ENCODE data around the gene PCSK5.

The PCSK5 gene

GRCh38 chr9:76395381-76395780 is 504.9 kb downstream of the PCSK5 start:
- DNase-seq (ENCODE audit: low read depth in 2 of 2): no peak

DNA sequence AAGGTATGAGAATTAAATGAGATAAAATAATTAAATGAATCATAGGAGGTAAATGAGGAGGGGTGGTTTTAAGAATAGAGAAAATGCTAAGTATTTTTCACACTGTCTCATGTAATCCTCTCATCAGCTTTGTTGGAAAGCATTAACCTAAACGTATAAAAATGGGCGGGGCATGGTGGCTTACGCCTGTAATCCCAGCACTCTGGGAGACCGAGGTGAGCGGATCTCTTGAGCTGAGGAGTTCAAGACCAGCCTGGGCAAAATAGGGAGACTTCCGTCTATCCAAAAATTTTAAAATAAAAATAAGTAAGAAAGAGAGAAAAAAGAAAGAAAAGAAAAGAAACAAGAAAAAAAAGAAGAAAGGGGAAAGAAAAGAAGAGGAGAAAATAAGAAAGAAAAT is 505.7 kb downstream of the PCSK5 start:
- no peak for DNase-seq (ENCODE audit: low read depth in 2 of 2)

DNA sequence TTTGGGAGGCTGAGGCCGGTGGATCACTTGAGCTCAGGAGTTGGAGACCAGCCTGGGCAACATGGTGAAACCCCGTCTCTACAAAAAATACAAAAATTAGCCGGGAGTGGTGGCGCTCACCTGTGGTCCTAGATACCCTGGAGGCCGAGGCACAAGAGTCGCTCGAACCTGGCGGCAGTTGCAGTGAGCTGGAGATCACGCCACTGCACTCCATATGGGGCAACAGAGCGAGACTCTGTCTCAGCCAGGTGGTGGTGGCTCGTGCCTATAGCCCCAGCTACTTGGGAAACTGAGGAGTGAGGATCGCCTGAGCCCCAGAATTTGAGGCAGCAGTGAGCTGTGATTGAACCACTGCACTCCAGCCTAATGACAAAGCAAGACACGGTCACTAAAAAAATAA is 506.1 kb downstream of the PCSK5 start:
- DNase-seq (ENCODE audit: low read depth in 2 of 2): no peak

- DNase-seq (ENCODE audit: low read depth in 2 of 2): no peak
Observed at GRCh38 chr9:76399856-76400255, 509.4 kb downstream of the PCSK5 start.

GRCh38 chr9:76400534-76401096 is 510.1 kb downstream of the PCSK5 start:
- DNase-seq (ENCODE audit: low read depth in 2 of 2): no peak

- DNase-seq (ENCODE audit: low read depth in 2 of 2): no peak
Observed at GRCh38 chr9:76401176-76401575, 510.7 kb downstream of the PCSK5 start.

DNA sequence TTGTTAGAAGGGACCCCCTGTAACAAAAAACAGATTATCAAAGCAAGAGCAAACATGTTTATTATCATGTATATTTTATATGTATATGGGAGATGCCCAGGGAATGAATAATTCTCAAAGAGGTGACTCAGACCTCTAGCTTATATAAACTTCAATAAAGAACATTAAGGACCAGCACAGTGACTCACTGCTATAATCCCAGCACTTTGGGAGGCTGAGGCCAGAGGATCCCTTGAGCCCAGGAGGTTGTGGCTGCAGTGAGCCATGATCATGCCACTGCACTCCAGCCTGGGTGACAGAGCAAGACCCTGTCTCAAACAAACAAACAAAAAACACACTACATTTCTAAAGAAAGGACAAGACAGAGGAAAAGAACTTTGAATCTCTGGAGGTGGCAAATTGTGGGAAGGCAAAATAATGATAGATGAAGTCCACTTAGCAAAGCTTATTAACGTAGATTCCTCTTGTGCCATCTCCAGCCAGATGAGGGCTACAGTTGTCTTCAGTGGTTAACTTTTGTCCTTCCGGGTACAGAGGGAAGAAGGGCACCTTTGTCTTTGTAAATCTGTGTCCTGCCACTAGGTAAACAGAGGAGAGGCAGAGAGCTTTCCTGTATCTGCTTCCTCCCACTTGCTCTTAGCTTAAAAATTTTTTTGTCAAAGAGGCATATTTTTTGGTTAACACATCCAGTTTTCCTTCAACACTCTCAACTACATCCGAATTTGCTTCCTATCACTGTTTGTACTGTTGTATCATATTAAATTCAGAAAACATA is 511.3 kb downstream of the PCSK5 start:
- no peak for DNase-seq (ENCODE audit: low read depth in 2 of 2)

DNA sequence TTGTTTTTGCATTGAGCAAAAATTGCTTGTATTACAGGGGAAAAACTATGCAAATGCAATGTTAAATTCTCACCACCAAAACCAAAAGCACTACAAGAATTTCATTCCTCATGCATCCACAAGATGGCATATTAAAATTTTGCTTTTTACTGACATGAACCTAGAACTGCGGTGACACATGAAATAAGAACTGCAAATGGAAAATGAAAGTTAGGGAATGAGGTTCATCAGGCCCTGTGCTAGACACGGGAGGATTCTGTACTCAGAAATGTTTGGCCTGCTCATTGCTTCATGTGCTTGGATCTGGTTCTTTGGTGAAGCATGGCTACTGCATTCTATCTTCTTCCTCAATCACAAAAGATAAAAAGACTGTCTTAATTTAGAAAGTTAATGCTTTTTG is 512.9 kb downstream of the PCSK5 start:
- no peak for DNase-seq (ENCODE audit: low read depth in 2 of 2)

GRCh38 chr9:76404401-76404800 is 513.9 kb downstream of the PCSK5 start:
- no peak for DNase-seq (ENCODE audit: low read depth in 2 of 2)

DNA sequence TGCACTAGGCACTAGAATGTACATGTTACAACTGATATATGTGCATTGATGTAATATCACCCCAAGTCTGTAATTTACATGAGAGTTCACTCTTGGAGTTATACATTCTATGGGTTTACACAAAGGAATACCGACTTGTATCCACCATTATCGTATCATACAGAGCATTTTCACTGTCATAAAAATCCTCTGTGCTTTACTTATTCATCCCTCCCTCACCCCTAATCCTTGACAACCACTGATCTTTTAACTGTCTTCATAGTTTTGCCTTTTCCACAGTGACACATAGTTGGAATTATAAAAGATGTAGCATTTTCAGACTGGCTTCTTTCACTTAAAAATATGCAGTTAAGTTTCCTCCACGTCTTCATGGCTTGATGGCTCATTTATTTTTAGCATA is 514.9 kb downstream of the PCSK5 start:
- DNase-seq (ENCODE audit: low read depth in 2 of 2): no peak

DNA sequence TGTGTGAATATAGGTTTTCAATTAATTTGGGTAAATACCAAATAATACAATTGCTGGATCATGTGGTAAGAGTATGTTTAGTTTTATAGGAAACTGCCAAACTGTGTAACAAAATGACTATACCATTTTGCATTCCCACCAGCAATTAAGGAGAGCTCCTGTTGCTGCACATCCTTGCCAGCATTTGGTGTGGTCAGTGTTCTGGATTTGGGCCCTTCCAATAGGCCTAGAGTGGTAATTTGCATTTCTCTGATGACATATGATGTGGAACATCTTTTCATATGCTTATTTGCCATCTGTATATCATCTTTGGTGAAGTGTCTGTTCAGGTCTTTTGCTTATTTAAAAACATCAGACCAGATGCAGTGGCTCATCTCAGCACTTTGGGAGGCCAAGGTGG is 515.4 kb downstream of the PCSK5 start:
- DNase-seq (ENCODE audit: low read depth in 2 of 2): no peak

Data from stimulated activated CD4-positive, alpha-beta T cell treated with anti-CD3 and anti-CD28 coated beads, Interleukin-12 subunit alpha, Interleukin-12 subunit beta, amount 100 ng/mL, for 24 hours (primary cell).